Left lung (tissue), 10 donors: ENCODE results near the gene TAOK1. TPM values are rescaled to one million over a fixed set of nuclear protein-coding genes. Genes with fewer than 3 reads are reported as not detected.
A peak's percentile ranks its signal among the peaks of the same experiment; 100 is the strongest.

Source experiments
- ATAC-seq: fragments of 200-7000 bp; cut with Tn5 transposase; one replicate; pipeline ENCODE4 v1.9.1; 2020; ENCODE audit warnings: moderate library complexity
- DNase-seq, 4 donors: peaks; one replicate each; pipeline ENCODE4 v3.0.0-alpha.2; 2013 to 2020
- H3K27ac ChIP-seq, 2 donors: fragments of 200-600 bp; sonication (generic) in 1 of 2; one replicate each; pipeline versions ENCODE4 v1.5.0 to v1.8.0; 2020 to 2021
- H3K27me3 ChIP-seq, 2 donors: fragments of 200-600 bp; sonication (generic) in 1 of 2; one replicate each; pipeline versions ENCODE4 v1.5.0 to v1.8.0; 2020 to 2021
- H3K36me3 ChIP-seq, 2 donors: fragments of 200-600 bp; sonication (generic) in 1 of 2; one replicate each; pipeline versions ENCODE4 v1.5.0 to v1.8.0; 2020 to 2021
- H3K4me1 ChIP-seq, 2 donors: fragments of 200-600 bp; one replicate each; pipeline ENCODE4 v1.8.0; 2021
- H3K4me3 ChIP-seq, 2 donors: fragments of 200-600 bp; sonication (generic) in 1 of 2; one replicate each; pipeline versions ENCODE4 v1.5.0 to v1.8.0; 2020 to 2021; ENCODE audit warnings: mild to moderate bottlenecking in 1 of 2
- H3K9me3 ChIP-seq, 2 donors: fragments of 200-600 bp; sonication (generic) in 1 of 2; one replicate each; pipeline versions ENCODE4 v1.5.0 to v1.8.0; 2020 to 2021
- CTCF ChIP-seq, 2 donors: fragments of 200-600 bp; sonication (generic) in 1 of 2; IDR thresholded peaks; one replicate each; pipeline versions ENCODE4 v1.5.0 to v1.8.0; 2021; ENCODE audit warnings: antibody characterized with exemption in 2 of 2
- intact Hi-C, 2 donors: fragments of 100-400 bp; cut with DNase I; formaldehyde crosslinking; loops; one replicate each; pipeline versions ENCODE4 v1.11.2 to v1.14.2; 2022
- polyA plus RNA-seq, 6 donors: library from polyadenylated mRNA; unstranded; fragments of 120-200 nt; gene quantifications; one replicate each; pipeline ENCODE4 v1.2.1, GENCODE V29; 2013; ENCODE audit not compliant: insufficient read length in 6 of 6
- total RNA-seq, 2 donors: library from RNA; stranded (reverse); fragmentation: NEBNext Ultra II Directional; extraction: Animal tissue kit (Norgen Biotek cat#: 25700); gene quantifications; one replicate each; pipeline ENCODE4 v1.2.1, GENCODE V29; 2021
- donor health status: DM: no; HTN: yes; CAD: no.
- donor health status: DM: no; HTN: no; CAD: no.

The TAOK1 gene
- total and polyA plus RNA-seq, 8 donors = 43.4 to 66.0 (median 46.3) TPM

DNA sequence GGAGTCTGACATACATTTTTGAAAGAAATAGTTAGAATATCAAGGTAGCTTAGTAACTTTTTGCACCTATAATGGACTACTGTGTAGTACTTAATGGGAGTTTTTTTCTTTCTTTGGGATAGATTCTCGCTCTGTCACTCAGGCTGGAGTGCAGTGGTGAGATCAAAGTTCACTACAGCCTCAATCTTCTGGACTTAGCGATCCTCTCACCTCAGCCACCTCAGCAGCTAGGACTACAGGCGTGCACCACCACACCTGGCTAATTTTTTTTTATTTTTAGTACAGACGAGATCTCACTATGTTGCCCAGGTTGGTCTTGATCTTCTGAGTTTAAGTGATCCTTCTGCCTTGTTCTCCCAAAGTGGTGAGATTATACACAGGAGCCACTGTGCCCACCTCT, 9.5 kb downstream of the TAOK1 start:
- Histone ChIP-seq H3K4me3 (no peak overlapping the region), H3K27ac (no peak overlapping the region), H3K4me1 (peaks cover 0 to 19% of the 10 kb centered on the region in 2 donors), H3K36me3 (peaks cover 0 to 55% of the 10 kb centered on the region in 2 donors), H3K27me3 (no peaks in the 10 kb centered on the region), H3K9me3 (no peaks in the 10 kb centered on the region)
- no peak for TF ChIP-seq CTCF (IDR thresholded peaks at IDR 0.05)
- DNase-seq (no peak), ATAC-seq (no peak)
- intact Hi-C loops = no loop called here

GRCh38 chr17:29400818-29401217, 10.7 kb downstream of the TAOK1 start:
- intact Hi-C loops = no loop called here
- Histone ChIP-seq H3K9me3 (no peaks in the 10 kb centered on the region), H3K27ac (no peak overlapping the region), H3K4me1 (peaks cover 0 to 18% of the 10 kb centered on the region in 2 donors), H3K36me3 (peaks cover 0 to 62% of the 10 kb centered on the region in 2 donors), H3K4me3 (no peak overlapping the region), H3K27me3 (no peaks in the 10 kb centered on the region)
- DNase-seq = no peak
- no peak for ATAC-seq
- no peak for TF ChIP-seq CTCF (IDR thresholded peaks at IDR 0.05)

GRCh38 chr17:29401258-29401657, 11.1 kb downstream of the TAOK1 start:
- Histone ChIP-seq H3K4me3 (no peak overlapping the region), H3K9me3 (no peaks in the 10 kb centered on the region), H3K4me1 (peaks cover 0 to 18% of the 10 kb centered on the region in 2 donors), H3K27me3 (no peaks in the 10 kb centered on the region), H3K27ac (no peak overlapping the region), H3K36me3 (peaks cover 0 to 62% of the 10 kb centered on the region in 2 donors)
- ATAC-seq (peak; percentile 42), DNase-seq (no peak)
- intact Hi-C loops = no loop called here
- no peak for TF ChIP-seq CTCF (IDR thresholded peaks at IDR 0.05)

GRCh38 chr17:29407856-29408255, 17.7 kb downstream of the TAOK1 start:
- no peaks in the 10 kb centered on the region for H3K27me3 ChIP-seq
- no peak for TF ChIP-seq CTCF (IDR thresholded peaks at IDR 0.05)
- no peak overlapping the region for H3K4me3 ChIP-seq
- intact Hi-C loops = no loop called here
- no peak overlapping the region for H3K27ac ChIP-seq
- H3K9me3 ChIP-seq = no peaks in the 10 kb centered on the region
- peaks cover 0 to 15% of the 10 kb centered on the region in 2 donors for H3K4me1 ChIP-seq
- peaks cover 0 to 33% of the 10 kb centered on the region in 2 donors for H3K36me3 ChIP-seq
- DNase-seq (no peak), ATAC-seq (no peak)

GRCh38 chr17:29409963-29410362, 19.8 kb downstream of the TAOK1 start:
- no peaks in the 10 kb centered on the region for H3K9me3 ChIP-seq
- H3K27ac ChIP-seq = no peak overlapping the region
- TF ChIP-seq CTCF (IDR thresholded peaks at IDR 0.05) = no peak
- no peak for DNase-seq
- peaks cover 0 to 22% of the 10 kb centered on the region in 2 donors for H3K4me1 ChIP-seq
- peaks cover 0 to 18% of the 10 kb centered on the region in 2 donors for H3K36me3 ChIP-seq
- H3K4me3 ChIP-seq = no peak overlapping the region
- intact Hi-C loops = no loop called here
- H3K27me3 ChIP-seq = no peaks in the 10 kb centered on the region
- no peak for ATAC-seq
